GM18520 (cell line): ENCODE measurements around the gene MACC1.
"Not testable (repeated sequence)": the region's sequence is repeated elsewhere in the genome, so short reads cannot be mapped to it uniquely, and the experiment has no call there.

Experiments
- ATAC-seq: cut with Tn5 transposase; IDR thresholded peaks from one replicate; pipeline ENCODE4 v1.9.1; 2021; ENCODE audit not compliant: unreplicated experiment

The MACC1 gene

DNA sequence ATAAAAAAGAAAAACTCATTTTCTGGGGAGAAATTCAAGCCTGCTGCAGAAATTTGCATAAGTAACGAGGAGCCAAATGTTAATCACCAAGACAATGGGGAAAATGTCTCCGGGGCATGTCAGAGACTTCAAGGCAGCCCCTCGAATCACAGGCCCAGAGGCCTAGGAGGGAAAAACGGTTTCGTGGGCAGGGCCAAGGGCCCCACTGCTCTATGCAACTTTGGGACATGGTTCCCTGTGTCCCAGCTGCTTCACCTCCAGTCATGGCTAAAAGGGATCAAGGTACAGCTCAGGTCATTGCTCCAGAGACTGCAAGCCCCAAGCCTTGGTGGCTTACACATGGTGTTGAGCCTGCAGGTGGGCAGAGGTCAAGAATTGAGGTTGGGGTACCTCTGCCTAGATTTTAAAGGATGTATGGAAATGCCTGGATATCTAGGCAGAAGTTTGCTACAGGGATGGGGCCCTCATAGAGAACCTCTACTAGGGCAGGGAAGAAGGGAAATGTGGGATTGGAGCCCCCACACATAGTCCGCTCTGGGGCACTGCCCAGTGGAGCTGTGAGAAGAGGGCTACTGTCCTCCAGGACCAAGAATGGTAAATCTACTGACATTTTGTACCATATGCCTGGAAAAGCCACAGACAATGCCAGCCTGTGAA is 8.4 kb downstream of the MACC1 start:
- no peak for ATAC-seq

GRCh38 chr7:20207811-20208210 is 9.4 kb downstream of the MACC1 start:
- ATAC-seq = not testable (repeated sequence)

- no peak for ATAC-seq
Measured at GRCh38 chr7:20206104-20206896, 10.9 kb downstream of the MACC1 start.

GRCh38 chr7:20203316-20203715 is 13.9 kb downstream of the MACC1 start:
- no peak for ATAC-seq

GRCh38 chr7:20201380-20201779 is 15.8 kb downstream of the MACC1 start:
- peak; percentile 30 for ATAC-seq

DNA sequence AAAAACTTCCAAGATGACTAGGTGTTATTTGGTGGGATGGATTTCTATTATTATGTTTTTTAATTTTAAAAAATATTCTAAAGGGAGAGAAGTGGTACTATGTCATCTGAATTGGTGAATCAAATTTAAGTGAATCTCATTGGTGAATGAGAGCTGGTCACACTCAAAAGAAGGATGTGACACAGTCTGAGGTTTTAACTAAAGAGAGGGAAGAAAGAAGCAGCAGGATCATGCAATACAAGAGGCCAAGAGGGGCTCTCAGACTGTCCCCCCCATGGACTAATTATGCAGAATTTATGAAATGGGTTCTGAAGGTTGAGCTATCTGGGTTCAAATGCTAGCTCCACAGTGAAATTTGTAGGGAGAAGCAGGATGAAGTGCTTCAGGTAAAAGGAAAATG is 16.2 kb downstream of the MACC1 start:
- no peak for ATAC-seq

DNA sequence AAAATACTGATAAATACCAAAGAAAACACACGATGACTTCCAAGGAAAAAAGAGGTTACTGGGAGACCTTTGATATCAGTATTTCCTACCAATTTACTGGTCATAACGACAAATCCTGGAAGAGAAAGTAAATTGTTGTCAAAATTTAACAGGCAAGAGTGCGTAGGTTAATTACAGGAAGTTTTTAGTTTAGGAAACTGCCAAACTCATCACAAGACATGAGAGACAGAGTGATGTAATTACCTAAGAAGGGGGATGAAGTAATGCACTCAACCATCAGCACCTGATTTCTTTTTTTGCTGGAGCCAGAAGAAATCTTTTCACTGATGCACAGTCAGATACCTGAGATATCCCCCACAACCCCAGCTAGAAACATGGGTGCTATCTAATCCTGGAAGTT is 16.8 kb downstream of the MACC1 start:
- ATAC-seq = peak; percentile 22

GRCh38 chr7:20199015-20199737 is 18.0 kb downstream of the MACC1 start:
- ATAC-seq = peak; percentile 84

DNA sequence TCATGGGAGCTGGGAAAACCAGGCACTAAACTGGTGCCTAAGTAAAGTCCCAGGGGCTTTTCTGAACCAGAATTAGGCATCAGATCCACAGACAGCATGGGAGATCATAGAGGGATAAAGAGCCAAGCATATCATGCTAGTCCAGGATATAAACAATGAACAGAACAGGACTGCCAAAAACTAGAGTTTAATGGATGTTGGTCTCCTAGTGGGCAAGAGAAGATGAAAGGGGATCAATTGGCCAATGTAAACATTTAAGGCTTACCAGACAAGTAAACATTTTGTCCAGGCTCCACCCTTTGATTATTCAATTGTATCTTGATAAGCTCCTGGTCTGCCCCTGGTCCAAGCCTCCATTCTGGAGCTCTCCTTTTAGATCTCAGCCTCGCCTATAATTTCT is 18.9 kb downstream of the MACC1 start:
- ATAC-seq = no peak

- ATAC-seq = no peak
Measured at GRCh38 chr7:20197837-20198236, 19.3 kb downstream of the MACC1 start.

- no peak for ATAC-seq
Measured at GRCh38 chr7:20197125-20197748, 19.9 kb downstream of the MACC1 start.

- ATAC-seq = no peak
Measured at GRCh38 chr7:20194343-20194995, 22.7 kb downstream of the MACC1 start.

GRCh38 chr7:20193873-20194272 is 23.3 kb downstream of the MACC1 start:
- ATAC-seq = no peak

DNA sequence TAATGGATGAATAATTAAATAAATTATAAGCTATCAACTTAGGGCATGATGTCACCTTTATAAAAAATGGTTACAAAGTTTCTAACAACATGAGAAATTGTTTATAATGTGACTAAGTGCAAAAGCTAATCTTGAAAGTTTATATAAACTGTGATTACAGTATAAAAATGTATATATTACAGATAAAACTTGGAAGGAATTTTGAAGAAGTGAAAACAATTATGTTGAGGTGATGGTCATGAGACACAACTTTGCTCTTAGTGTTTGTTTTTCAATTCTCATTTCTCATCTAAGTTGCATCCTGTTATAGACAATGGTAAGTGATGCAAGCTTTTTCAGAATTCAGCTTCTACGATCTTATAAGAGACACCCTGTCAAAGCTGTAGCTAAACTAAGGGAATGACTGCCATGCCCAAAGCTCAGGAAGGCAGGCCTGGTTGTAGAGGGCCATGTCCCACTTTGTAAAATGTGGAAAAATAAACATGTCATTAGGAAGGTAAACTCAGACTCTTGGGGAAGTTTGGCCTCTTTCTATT is 23.9 kb downstream of the MACC1 start:
- ATAC-seq = peak; percentile 66

DNA sequence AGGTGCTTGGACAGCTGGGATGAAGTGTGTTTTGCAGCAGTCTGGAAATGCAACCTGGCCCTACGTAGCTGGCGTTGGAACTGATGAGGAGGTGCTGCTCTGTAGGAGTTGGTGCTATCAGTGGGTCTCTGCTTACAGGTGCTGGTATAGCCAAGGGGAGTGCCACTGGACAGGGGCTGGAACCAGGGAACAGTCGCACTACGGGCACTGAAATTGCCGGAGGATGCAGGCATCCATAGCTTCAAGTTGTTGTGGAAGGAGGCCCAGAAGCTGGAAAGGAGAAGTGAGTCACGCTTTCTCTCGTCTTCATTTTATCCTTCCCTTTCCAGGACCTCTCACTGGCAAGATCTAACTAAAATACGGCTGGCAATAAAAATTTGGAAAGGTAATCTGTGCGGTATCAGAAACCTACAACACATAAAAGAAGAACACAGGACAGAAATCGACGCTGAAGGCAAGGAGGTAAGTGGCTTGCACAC is 25.8 kb downstream of the MACC1 start:
- ATAC-seq = no peak

GRCh38 chr7:20190560-20191390 is 26.4 kb downstream of the MACC1 start:
- ATAC-seq = no peak

DNA sequence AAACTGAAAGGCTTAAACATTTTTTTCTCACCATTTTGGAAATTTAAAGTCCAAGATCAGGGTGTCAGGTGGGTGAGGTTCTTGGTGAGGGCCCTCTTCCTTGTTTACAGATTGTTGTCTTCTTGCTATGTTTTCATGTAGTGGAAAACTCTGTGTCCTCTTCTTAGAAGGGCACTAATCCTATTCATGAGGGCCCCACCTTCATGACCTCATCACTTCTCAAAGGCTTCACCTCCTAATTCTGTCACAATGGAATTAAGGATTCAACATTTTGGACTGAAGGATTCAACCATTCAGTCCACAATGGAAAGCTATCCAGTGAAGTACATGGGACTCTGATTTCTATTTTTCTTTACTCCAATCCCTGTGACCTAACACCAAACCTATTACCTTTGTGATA is 27.3 kb downstream of the MACC1 start:
- ATAC-seq = no peak

DNA sequence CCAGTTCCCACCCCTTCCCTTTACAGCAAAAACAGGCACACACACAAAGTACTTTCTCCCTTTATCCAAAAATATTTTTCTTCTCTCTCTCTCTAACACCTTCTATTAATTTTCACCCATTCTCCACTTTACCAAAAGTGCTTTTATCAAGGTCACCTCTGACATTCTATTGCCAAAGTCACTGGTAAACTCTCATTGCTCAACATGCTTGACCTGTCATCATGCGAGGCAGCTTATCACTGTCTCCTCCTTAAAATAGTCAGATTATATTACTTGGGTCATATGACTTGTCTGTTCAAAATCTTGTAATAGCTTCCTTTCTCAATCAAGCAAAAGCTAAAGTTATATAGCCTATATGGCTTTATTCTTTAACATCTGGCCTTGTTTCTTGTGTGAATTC is 28.6 kb downstream of the MACC1 start:
- no peak for ATAC-seq

DNA sequence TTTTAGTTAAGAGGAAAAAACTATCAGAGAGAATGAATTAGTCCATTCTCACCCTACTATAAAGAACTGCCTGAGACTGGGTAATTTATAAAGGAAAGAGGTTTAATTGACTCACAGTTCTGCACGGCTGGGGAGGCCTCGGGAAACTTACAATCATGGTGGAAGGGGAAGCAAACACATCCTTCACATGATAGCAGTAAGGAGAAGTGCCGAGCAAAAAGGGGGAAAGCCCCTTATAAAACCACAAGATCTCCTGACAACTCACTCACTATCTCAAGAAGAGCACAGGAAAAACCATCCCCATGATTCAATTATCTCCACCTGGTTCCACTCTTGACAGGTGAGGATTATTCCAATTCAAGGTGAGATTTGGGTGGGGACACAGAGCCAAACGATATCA is 29.3 kb downstream of the MACC1 start:
- not testable (repeated sequence) for ATAC-seq

DNA sequence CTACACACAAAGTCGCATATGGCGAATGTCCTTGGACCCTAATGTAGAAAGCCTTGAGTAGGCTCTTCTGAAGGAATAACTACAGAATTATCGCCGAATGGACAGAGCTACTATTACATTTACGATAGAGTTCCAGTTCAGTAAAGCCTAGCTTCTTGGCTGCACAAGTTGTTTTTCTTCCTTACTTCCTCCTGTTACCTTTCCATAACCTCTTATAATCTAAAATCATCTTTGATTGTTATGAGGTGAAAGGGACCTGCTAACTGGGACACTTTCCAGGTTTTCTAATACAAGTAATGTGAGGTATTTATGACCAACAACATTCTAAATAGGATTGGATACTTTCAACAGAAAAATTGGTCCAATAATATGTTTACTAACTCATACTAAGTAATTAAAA is 31.2 kb downstream of the MACC1 start:
- no peak for ATAC-seq
